Neural cell (in vitro differentiated cells): ENCODE data around the gene SRRM5. TPM values are rescaled to one million over a fixed set of nuclear protein-coding genes. Genes with fewer than 3 reads are reported as not detected.

ENCODE experiments used
- H2AFZ ChIP-seq: fragments of 200-600, 300-800 bp; sonication (generic), shearing (Covaris generic); 2 replicates; pipeline ENCODE4 v1.6.0; 2014; ENCODE audit warnings: low read depth, mild to moderate bottlenecking, antibody characterized with exemption, low read length, moderate library complexity
- H3F3A ChIP-seq: fragments of 200-600 bp; shearing (Covaris generic); 2 replicates; pipeline ENCODE4 v1.6.1; 2016; ENCODE audit warnings: mild to moderate bottlenecking, moderate library complexity, mixed read lengths, antibody characterized with exemption, low read length; ENCODE audit not compliant: insufficient read depth, poor library complexity, severe bottlenecking
- H3K27ac ChIP-seq: fragments of 200-600, 300-800 bp; sonication (generic), shearing (Covaris generic); 2 replicates; pipeline ENCODE4 v1.5.1; 2014; ENCODE audit warnings: mild to moderate bottlenecking, low read length, moderate library complexity
- H3K27me3 ChIP-seq: fragments of 300-800, 200-600 bp; sonication (generic), shearing (Covaris generic); 2 replicates; pipeline ENCODE4 v1.6.0; 2014; ENCODE audit warnings: mild to moderate bottlenecking, low read depth, low read length, moderate library complexity; ENCODE audit not compliant: insufficient read depth
- H3K36me3 ChIP-seq: fragments of 300-800, 200-600 bp; sonication (generic), shearing (Covaris generic); 2 replicates; pipeline ENCODE4 v1.5.1; 2014; ENCODE audit warnings: mild to moderate bottlenecking, antibody characterized with exemption, low read length, moderate library complexity; ENCODE audit not compliant: insufficient read depth
- H3K4me2 ChIP-seq: fragments of 300-800, 200-600 bp; sonication (generic), shearing (Covaris generic); 2 replicates; pipeline ENCODE4 v1.6.0; 2014; ENCODE audit warnings: mild to moderate bottlenecking, low read length
- H3K4me3 ChIP-seq: fragments of 300-800, 200-600 bp; sonication (generic), shearing (Covaris generic); 2 replicates; pipeline ENCODE4 v1.5.1; 2014; ENCODE audit warnings: mild to moderate bottlenecking, low read length, moderate library complexity
- H3K79me2 ChIP-seq: fragments of 200-600 bp; shearing (Covaris generic); replicated peaks from 2 replicates; pipeline ENCODE4 v1.6.0; 2014; ENCODE audit warnings: mild to moderate bottlenecking, low read length, moderate library complexity; ENCODE audit not compliant: insufficient read depth
- H3K9ac ChIP-seq: fragments of 300-800, 200-600 bp; sonication (generic), shearing (Covaris generic); 2 replicates; pipeline ENCODE4 v1.6.1; 2016; ENCODE audit warnings: mild to moderate bottlenecking, low read length, mixed read lengths
- H3K9me2 ChIP-seq: fragments of 200-600 bp; shearing (Covaris generic); 2 replicates; pipeline ENCODE4 v1.6.1; 2016; ENCODE audit warnings: mild to moderate bottlenecking, low read length, mixed read lengths; ENCODE audit not compliant: insufficient read depth
- H3K9me3 ChIP-seq: fragments of 200-600, 300-800 bp; sonication (generic), shearing (Covaris generic); 2 replicates; pipeline ENCODE4 v1.6.1; 2016; ENCODE audit warnings: mild to moderate bottlenecking, mixed run types, low read length, moderate library complexity, mixed read lengths
- H4K20me1 ChIP-seq: fragments of 200-600 bp; shearing (Covaris generic); 2 replicates; pipeline ENCODE4 v1.6.1; 2016; ENCODE audit warnings: mild to moderate bottlenecking, mixed run types; ENCODE audit not compliant: insufficient read depth
- EP300 ChIP-seq: fragments of 450-650 bp; conservative IDR thresholded peaks from 2 replicates; pipeline ENCODE4 v1.6.1; 2014; ENCODE audit warnings: antibody characterized with exemption, mild to moderate bottlenecking, moderate library complexity; ENCODE audit not compliant: poor library complexity, severe bottlenecking
- EZH2 ChIP-seq: fragments of 200-600, 300-800 bp; shearing (Covaris generic), sonication (generic); IDR thresholded peaks from 2 replicates; pipeline ENCODE4 v1.6.1; 2014; ENCODE audit warnings: antibody characterized with exemption, low read length, borderline replicate concordance, mild to moderate bottlenecking; ENCODE audit not compliant: insufficient read depth, poor library complexity, severe bottlenecking
- MXI1 ChIP-seq: fragments of 450-650 bp; conservative IDR thresholded peaks from 2 replicates; pipeline ENCODE4 v1.6.1; 2014; ENCODE audit warnings: antibody characterized with exemption, mild to moderate bottlenecking; ENCODE audit not compliant: poor library complexity, severe bottlenecking
- POLR2AphosphoS5 ChIP-seq: IDR thresholded peaks from 2 replicates; pipeline ENCODE4 v1.6.1; 2012
- RAD21 ChIP-seq: fragments of 450-650 bp; conservative IDR thresholded peaks from 2 replicates; pipeline ENCODE4 v1.6.1; 2014; ENCODE audit warnings: antibody characterized with exemption, mild to moderate bottlenecking, moderate library complexity
- SMC3 ChIP-seq: fragments of 450-650 bp; conservative IDR thresholded peaks from 2 replicates; pipeline ENCODE4 v1.6.1; 2014; ENCODE audit warnings: antibody characterized with exemption, mild to moderate bottlenecking, moderate library complexity; ENCODE audit not compliant: poor library complexity
- TAF1 ChIP-seq: IDR thresholded peaks from 2 replicates; pipeline ENCODE4 v1.6.1; 2012; ENCODE audit warnings: low read depth
- polyA plus RNA-seq: library from polyadenylated mRNA; depleted of rRNA; stranded (reverse); fragments of >200 nt; gene quantifications from 2 replicates; pipeline ENCODE4 v1.2.3, GENCODE V29; 2014
- TF ChIP-seq, protein P1 (sequence below): fragments of 450-650 bp; IDR thresholded peaks from 2 replicates; pipeline ENCODE4 v1.5.1; 2014; ENCODE audit warnings: antibody characterized with exemption, mild to moderate bottlenecking, moderate library complexity; ENCODE audit not compliant: poor library complexity, severe bottlenecking
- TF ChIP-seq, protein P2 (sequence below): IDR thresholded peaks from 2 replicates; pipeline ENCODE4 v1.6.1; 2012; ENCODE audit warnings: borderline replicate concordance

Gene SRRM5
- polyA plus RNA-seq, 1 donor from 2014 or later: not detected

DNA sequence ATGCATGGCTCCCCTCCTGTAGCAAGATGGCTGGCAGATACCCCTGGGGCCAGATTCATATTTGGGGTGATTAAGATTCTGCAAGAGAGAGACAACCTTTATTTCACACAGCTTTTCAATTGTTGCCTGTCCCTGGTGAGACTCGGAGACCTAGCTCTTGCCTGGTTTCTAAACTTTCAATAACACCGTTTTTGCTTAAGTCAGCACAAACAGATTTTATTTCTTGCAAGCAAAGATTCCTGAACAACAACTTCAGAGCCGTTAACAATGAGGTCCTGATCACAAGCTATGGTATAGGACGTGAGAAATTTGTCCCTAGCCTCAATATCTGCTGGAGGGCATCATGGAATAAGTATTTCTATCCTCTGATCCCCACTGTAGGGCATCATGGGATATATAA is 30.6 kb downstream of the SRRM5 start:
- Histone ChIP-seq H3F3A (no peaks in the 10 kb centered on the region), H3K79me2 (peaks cover 27% of the 10 kb centered on the region), H3K9me3 (no peaks in the 10 kb centered on the region), H3K27me3 (no peaks in the 10 kb centered on the region), H3K4me3 (no peak overlapping the region), H2AFZ (no peak overlapping the region), H4K20me1 (no peaks in the 10 kb centered on the region), H3K36me3 (no peaks in the 10 kb centered on the region), H3K9me2 (no peaks in the 10 kb centered on the region), H3K9ac (no peak overlapping the region), H3K27ac (no peak overlapping the region), H3K4me2 (no peak overlapping the region)
- TF ChIP-seq SMC3 (no peak), EZH2 (no peak), EP300 (no peak), TAF1 (no peak), MXI1 (no peak), POLR2AphosphoS5 (no peak), RAD21 (no peak)
- TF ChIP-seq, protein P1, sequence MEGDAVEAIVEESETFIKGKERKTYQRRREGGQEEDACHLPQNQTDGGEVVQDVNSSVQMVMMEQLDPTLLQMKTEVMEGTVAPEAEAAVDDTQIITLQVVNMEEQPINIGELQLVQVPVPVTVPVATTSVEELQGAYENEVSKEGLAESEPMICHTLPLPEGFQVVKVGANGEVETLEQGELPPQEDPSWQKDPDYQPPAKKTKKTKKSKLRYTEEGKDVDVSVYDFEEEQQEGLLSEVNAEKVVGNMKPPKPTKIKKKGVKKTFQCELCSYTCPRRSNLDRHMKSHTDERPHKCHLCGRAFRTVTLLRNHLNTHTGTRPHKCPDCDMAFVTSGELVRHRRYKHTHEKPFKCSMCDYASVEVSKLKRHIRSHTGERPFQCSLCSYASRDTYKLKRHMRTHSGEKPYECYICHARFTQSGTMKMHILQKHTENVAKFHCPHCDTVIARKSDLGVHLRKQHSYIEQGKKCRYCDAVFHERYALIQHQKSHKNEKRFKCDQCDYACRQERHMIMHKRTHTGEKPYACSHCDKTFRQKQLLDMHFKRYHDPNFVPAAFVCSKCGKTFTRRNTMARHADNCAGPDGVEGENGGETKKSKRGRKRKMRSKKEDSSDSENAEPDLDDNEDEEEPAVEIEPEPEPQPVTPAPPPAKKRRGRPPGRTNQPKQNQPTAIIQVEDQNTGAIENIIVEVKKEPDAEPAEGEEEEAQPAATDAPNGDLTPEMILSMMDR: no peak
- TF ChIP-seq, protein P2, sequence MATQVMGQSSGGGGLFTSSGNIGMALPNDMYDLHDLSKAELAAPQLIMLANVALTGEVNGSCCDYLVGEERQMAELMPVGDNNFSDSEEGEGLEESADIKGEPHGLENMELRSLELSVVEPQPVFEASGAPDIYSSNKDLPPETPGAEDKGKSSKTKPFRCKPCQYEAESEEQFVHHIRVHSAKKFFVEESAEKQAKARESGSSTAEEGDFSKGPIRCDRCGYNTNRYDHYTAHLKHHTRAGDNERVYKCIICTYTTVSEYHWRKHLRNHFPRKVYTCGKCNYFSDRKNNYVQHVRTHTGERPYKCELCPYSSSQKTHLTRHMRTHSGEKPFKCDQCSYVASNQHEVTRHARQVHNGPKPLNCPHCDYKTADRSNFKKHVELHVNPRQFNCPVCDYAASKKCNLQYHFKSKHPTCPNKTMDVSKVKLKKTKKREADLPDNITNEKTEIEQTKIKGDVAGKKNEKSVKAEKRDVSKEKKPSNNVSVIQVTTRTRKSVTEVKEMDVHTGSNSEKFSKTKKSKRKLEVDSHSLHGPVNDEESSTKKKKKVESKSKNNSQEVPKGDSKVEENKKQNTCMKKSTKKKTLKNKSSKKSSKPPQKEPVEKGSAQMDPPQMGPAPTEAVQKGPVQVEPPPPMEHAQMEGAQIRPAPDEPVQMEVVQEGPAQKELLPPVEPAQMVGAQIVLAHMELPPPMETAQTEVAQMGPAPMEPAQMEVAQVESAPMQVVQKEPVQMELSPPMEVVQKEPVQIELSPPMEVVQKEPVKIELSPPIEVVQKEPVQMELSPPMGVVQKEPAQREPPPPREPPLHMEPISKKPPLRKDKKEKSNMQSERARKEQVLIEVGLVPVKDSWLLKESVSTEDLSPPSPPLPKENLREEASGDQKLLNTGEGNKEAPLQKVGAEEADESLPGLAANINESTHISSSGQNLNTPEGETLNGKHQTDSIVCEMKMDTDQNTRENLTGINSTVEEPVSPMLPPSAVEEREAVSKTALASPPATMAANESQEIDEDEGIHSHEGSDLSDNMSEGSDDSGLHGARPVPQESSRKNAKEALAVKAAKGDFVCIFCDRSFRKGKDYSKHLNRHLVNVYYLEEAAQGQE: no peak

DNA sequence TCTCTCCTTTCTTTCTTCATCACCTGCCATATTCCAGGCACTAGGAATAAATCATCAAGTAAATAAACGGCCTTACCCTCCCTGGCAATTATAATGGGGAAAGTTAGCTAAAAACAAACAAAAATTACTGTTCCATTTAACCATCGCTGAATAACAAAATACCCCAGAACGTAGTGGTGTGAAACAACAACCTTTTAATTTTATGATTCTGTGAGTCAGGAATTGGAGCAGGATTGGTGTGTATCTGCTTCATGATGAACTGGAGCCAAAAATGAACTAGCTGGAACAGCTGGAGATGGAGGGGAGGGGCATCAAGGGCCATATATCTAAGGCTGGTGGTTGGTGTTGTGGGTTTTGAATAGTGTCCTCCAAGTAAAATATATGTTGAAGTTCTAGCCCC is 31.4 kb downstream of the SRRM5 start:
- Histone ChIP-seq H3K36me3 (no peaks in the 10 kb centered on the region), H3K27me3 (no peaks in the 10 kb centered on the region), H3F3A (no peaks in the 10 kb centered on the region), H3K4me3 (no peak overlapping the region), H3K9me3 (no peaks in the 10 kb centered on the region), H3K27ac (no peak overlapping the region), H3K9me2 (no peaks in the 10 kb centered on the region), H3K4me2 (no peak overlapping the region), H4K20me1 (no peaks in the 10 kb centered on the region), H2AFZ (no peak overlapping the region), H3K79me2 (peaks cover 19% of the 10 kb centered on the region), H3K9ac (no peak overlapping the region)
- TF ChIP-seq TAF1 (no peak), EZH2 (no peak), RAD21 (no peak), MXI1 (no peak), SMC3 (no peak), POLR2AphosphoS5 (no peak), EP300 (no peak)
- TF ChIP-seq, protein P2: no peak
- TF ChIP-seq, protein P1: no peak
